ENCODE data around the gene UBR1.

- TF ChIP-seq EZH2 (IDR thresholded peaks at IDR 0.05; ENCODE audit: insufficient read depth, poor library complexity, severe bottlenecking) (no peak), EZH2phosphoT487 (IDR thresholded peaks at IDR 0.05; ENCODE audit: insufficient read depth, low read depth) (no peak)
Observed at GRCh38 chr15:43133430-43134156, 27.8 kb upstream of the UBR1 start, which contains the start of gene TMEM62.
